ENCODE results near the gene MRPL37. TPM values are rescaled to one million over a fixed set of nuclear protein-coding genes. Genes with fewer than 3 reads are reported as not detected.

MRPL37 gene
- polyA plus RNA-seq, 3 donors: 7.5 to 47.8 (median 42.5) TPM

DNA sequence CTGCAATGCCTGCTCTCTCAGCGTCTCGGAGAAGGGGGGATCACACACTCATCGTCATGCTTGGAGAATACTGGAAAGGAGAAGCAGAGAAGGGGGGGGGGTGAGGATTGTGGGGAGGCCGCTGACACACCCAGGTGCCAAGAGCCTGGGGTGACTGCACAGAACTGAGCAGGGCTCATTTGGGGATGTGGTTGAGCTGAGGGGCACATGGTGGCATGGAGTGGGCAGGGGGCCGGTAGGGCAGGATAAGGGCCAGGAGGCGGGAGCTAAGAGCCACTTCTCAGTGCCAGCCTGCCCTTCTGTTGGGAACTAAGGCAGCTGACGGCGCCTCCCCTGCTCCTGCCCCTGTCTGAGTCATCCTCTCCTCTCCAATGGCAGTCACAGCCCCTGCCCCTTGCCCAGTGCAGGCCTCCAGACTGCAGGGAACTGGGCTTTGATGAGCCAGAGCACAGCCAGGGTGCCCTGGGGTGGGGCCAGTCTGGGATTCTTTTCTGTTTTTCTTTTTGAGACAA, 27.2 kb downstream of the MRPL37 start:
- Histone ChIP-seq H3K79me2 (ENCODE audit: insufficient read depth, low read length) (no peaks in the 10 kb centered on the region), H3K9me3 (replicated peaks in 1 of 2; ENCODE audit: control insufficient read depth in 1 of 2, insufficient read depth in 1 of 2, low read length in 2 of 2) (no peaks in the 10 kb centered on the region), H4K20me1 (ENCODE audit: insufficient read depth, low read length) (no peaks in the 10 kb centered on the region), H3K4me2 (replicated peaks; ENCODE audit: extremely low read depth, low read length, poor library complexity, severe bottlenecking) (no peak overlapping the region), H3K4me1 (ENCODE audit: control insufficient read depth in 1 of 2, insufficient read depth in 2 of 2, low read length in 2 of 2) (peaks cover 27 to 46% of the 10 kb centered on the region in 2 donors), H2AFZ (ENCODE audit: insufficient read depth, low read depth, low read length, poor library complexity, severe bottlenecking) (no peak overlapping the region), H3K27ac (ENCODE audit: low read depth in 1 of 2, low read length in 2 of 2) (peak overlapping the region in 1 of 2 donors; percentile 69), H3K36me3 (replicated peaks in 1 of 2; ENCODE audit: control insufficient read depth in 1 of 2, insufficient read depth in 2 of 2, low read length in 2 of 2) (no peaks in the 10 kb centered on the region), H3K9ac (ENCODE audit: insufficient read depth, low read length, poor library complexity, severe bottlenecking) (peak overlapping the region; percentile 32), H3K4me3 (replicated peaks in 1 of 3; ENCODE audit: low read depth in 2 of 3, low read length in 3 of 3) (no peak overlapping the region), H3K27me3 (ENCODE audit: control insufficient read depth in 2 of 2, insufficient read depth in 2 of 2, low read length in 2 of 2) (no peaks in the 10 kb centered on the region)
- Mint-ChIP-seq H3K27ac (peak overlapping the region; percentile 46 to 90 (median 81)), H3K36me3 (peaks cover 32 to 49% of the 10 kb centered on the region in 2 donors), H3K4me3 (peak overlapping the region; percentile 35 to 41), H3K4me1 (peaks cover 40% of the 10 kb centered on the region), H3K9me3 (no peaks in the 10 kb centered on the region), H3K27me3 (ENCODE audit: low read depth in 3 of 3) (peaks cover 0 to 5% (median 0%) of the 10 kb centered on the region in 3 donors)
- WGBS (ENCODE audit: insufficient coverage): 2% methylated on average over 8 of the region's 8 CpGs
- intact Hi-C loops (cut with micrococcal nuclease): loop anchor here in 1 of 2 donors (10.0 kb wide), 1 partner anchor 178 kb away; the partner anchor contains the start of gene SSBP3
- DNase-seq: peak; percentile 82 to 86 (median 82)
- TF ChIP-seq, protein P1, sequence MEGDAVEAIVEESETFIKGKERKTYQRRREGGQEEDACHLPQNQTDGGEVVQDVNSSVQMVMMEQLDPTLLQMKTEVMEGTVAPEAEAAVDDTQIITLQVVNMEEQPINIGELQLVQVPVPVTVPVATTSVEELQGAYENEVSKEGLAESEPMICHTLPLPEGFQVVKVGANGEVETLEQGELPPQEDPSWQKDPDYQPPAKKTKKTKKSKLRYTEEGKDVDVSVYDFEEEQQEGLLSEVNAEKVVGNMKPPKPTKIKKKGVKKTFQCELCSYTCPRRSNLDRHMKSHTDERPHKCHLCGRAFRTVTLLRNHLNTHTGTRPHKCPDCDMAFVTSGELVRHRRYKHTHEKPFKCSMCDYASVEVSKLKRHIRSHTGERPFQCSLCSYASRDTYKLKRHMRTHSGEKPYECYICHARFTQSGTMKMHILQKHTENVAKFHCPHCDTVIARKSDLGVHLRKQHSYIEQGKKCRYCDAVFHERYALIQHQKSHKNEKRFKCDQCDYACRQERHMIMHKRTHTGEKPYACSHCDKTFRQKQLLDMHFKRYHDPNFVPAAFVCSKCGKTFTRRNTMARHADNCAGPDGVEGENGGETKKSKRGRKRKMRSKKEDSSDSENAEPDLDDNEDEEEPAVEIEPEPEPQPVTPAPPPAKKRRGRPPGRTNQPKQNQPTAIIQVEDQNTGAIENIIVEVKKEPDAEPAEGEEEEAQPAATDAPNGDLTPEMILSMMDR (IDR thresholded peaks at IDR 0.05): no peak

DNA sequence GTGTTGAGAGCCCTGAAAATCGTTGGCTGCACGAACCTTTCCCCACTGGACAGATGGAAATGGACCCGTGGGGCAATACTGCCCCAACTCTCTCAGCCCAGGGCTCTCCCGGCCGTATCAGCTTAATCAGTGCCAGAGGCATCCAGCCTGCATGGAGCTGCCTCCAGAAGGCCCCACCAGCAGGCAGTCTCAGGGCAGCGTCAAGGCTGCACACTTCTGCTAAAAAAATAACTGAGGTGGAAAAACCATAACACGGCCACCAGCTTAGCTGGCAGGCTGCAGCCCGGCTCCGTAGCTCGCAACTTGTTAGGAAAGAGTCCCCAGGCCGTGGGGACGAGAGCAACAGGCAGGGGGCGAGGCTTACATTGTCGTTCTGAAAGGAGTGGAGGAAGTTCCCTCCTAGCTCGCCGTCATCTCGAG, 27.9 kb downstream of the MRPL37 start:
- 35% methylated on average over 14 of the region's 17 CpGs for WGBS (ENCODE audit: insufficient coverage)
- intact Hi-C loops (cut with micrococcal nuclease): loop anchor here in 1 of 2 donors (10.0 kb wide), 1 partner anchor 177 kb away; the partner anchor contains the start of gene SSBP3
- TF ChIP-seq, protein P1 (IDR thresholded peaks at IDR 0.05): peak; percentile 14
- Histone ChIP-seq H3K27me3 (ENCODE audit: control insufficient read depth in 2 of 2, insufficient read depth in 2 of 2, low read length in 2 of 2) (no peaks in the 10 kb centered on the region), H3K4me3 (replicated peaks in 1 of 3; ENCODE audit: low read depth in 2 of 3, low read length in 3 of 3) (no peak overlapping the region), H4K20me1 (ENCODE audit: insufficient read depth, low read length) (no peaks in the 10 kb centered on the region), H2AFZ (ENCODE audit: insufficient read depth, low read depth, low read length, poor library complexity, severe bottlenecking) (no peak overlapping the region), H3K36me3 (replicated peaks in 1 of 2; ENCODE audit: control insufficient read depth in 1 of 2, insufficient read depth in 2 of 2, low read length in 2 of 2) (no peaks in the 10 kb centered on the region), H3K9me3 (replicated peaks in 1 of 2; ENCODE audit: control insufficient read depth in 1 of 2, insufficient read depth in 1 of 2, low read length in 2 of 2) (no peaks in the 10 kb centered on the region), H3K9ac (ENCODE audit: insufficient read depth, low read length, poor library complexity, severe bottlenecking) (peak overlapping the region; percentile 32), H3K79me2 (ENCODE audit: insufficient read depth, low read length) (no peaks in the 10 kb centered on the region), H3K4me1 (ENCODE audit: control insufficient read depth in 1 of 2, insufficient read depth in 2 of 2, low read length in 2 of 2) (peaks cover 27 to 46% of the 10 kb centered on the region in 2 donors), H3K4me2 (replicated peaks; ENCODE audit: extremely low read depth, low read length, poor library complexity, severe bottlenecking) (no peak overlapping the region), H3K27ac (ENCODE audit: low read depth in 1 of 2, low read length in 2 of 2) (peak overlapping the region in 1 of 2 donors; percentile 69)
- Mint-ChIP-seq H3K4me3 (no peak overlapping the region), H3K27me3 (ENCODE audit: low read depth in 3 of 3) (peaks cover 0 to 5% (median 0%) of the 10 kb centered on the region in 3 donors), H3K4me1 (peaks cover 40% of the 10 kb centered on the region), H3K9me3 (no peaks in the 10 kb centered on the region), H3K36me3 (peaks cover 32 to 48% of the 10 kb centered on the region in 2 donors), H3K27ac (peak overlapping the region in 6 of 7 donors; percentile 14 to 90 (median 82))
- peak; percentile 43 to 51 (median 48) for DNase-seq
